OCI-LY7 (cell line): ENCODE measurements around the gene SLC8B1. TPM values are rescaled to one million over a fixed set of nuclear protein-coding genes. Genes with fewer than 3 reads are reported as not detected.

ENCODE experiments used
- BruUV-seq: library from RNA; stranded (reverse); fragments of 400-500 nt; replicated peaks from 2 replicates; lab custom pipeline; 2021; lab: Mats Ljungman, UMichigan
- CTCF ChIA-PET: fragments of 300-600 bp; sonication (Branson Sonifier 250); formaldehyde crosslinking; loops from one replicate; lab custom pipeline; 2022; ENCODE audit warnings: antibody characterized with exemption; ENCODE audit not compliant: unreplicated experiment; lab: Charles Lee
- POLR2A ChIA-PET: fragments of 300-600 bp; sonication (Branson Sonifier 250); formaldehyde crosslinking; loops from one replicate; lab custom pipeline; 2022; ENCODE audit warnings: antibody characterized with exemption; lab: Charles Lee
- DNase-seq: peaks from one replicate; pipeline ENCODE4 v3.0.0-alpha.2; 2015; ENCODE audit warnings: low spot score
- H2AFZ ChIP-seq: fragments of 200-600 bp; sonication (generic), shearing (Covaris generic); 2 replicates; pipeline ENCODE4 v1.6.1; 2014; ENCODE audit warnings: mild to moderate bottlenecking, antibody characterized with exemption, low read length, moderate library complexity
- H3K27ac ChIP-seq: fragments of 200-600 bp; sonication (generic); 2 replicates; pipeline ENCODE4 v1.5.1; 2014; ENCODE audit warnings: mixed run types, low read depth, mild to moderate bottlenecking, moderate library complexity, low read length, inconsistent platforms; ENCODE audit not compliant: poor library complexity, severe bottlenecking
- H3K36me3 ChIP-seq: fragments of 200-600 bp; sonication (generic); 2 replicates; pipeline ENCODE4 v1.6.1; 2014; ENCODE audit warnings: mild to moderate bottlenecking, antibody characterized with exemption, low read length, moderate library complexity, mixed read lengths; ENCODE audit not compliant: insufficient read depth
- H3K4me1 ChIP-seq: fragments of 200-600 bp; sonication (generic); 2 replicates; pipeline ENCODE4 v1.5.1; 2014; ENCODE audit warnings: mild to moderate bottlenecking, low read length; ENCODE audit not compliant: insufficient read depth, poor library complexity, severe bottlenecking
- H3K4me2 ChIP-seq: fragments of 200-600 bp; sonication (generic); 2 replicates; pipeline ENCODE4 v1.6.1; 2014; ENCODE audit warnings: mild to moderate bottlenecking, low read length
- H3K4me3 ChIP-seq: fragments of 200-600 bp; sonication (generic); 2 replicates; pipeline ENCODE4 v1.5.1; 2014; ENCODE audit warnings: mild to moderate bottlenecking, low read depth, low read length; ENCODE audit not compliant: poor library complexity, severe bottlenecking
- H3K79me2 ChIP-seq: fragments of 200-600 bp; sonication (generic); 2 replicates; pipeline ENCODE4 v1.6.1; 2016; ENCODE audit warnings: low read depth, mild to moderate bottlenecking, low read length, moderate library complexity, mixed read lengths; ENCODE audit not compliant: insufficient read depth
- H3K9me2 ChIP-seq: fragments of 200-600 bp; sonication (generic); 2 replicates; pipeline ENCODE4 v1.6.1; 2016; ENCODE audit warnings: mild to moderate bottlenecking, low read length, mixed read lengths; ENCODE audit not compliant: insufficient read depth
- H3K9me3 ChIP-seq: fragments of 200-600 bp; sonication (generic); 2 replicates; pipeline ENCODE4 v1.6.1; 2014; ENCODE audit warnings: mild to moderate bottlenecking, mixed run types, low read length, mixed read lengths
- H4K20me1 ChIP-seq: fragments of 200-600 bp; sonication (generic); 2 replicates; pipeline ENCODE4 v1.6.1; 2014; ENCODE audit warnings: mild to moderate bottlenecking, antibody characterized with exemption, low read length, moderate library complexity, mixed read lengths; ENCODE audit not compliant: insufficient read depth
- CTCF ChIP-seq: fragments of 200-600 bp; sonication (generic); conservative IDR thresholded peaks from 2 replicates; pipeline ENCODE4 v1.5.1; 2014; ENCODE audit warnings: mild to moderate bottlenecking, antibody characterized with exemption, low read length, moderate library complexity, mixed read lengths
- EZH2phosphoT487 ChIP-seq: fragments of 200-600 bp; sonication (generic); IDR thresholded peaks from 2 replicates; pipeline ENCODE4 v1.6.1; 2018; ENCODE audit warnings: low read depth, borderline replicate concordance, mild to moderate bottlenecking, mixed run types, antibody characterized with exemption, low read length, moderate library complexity, mixed read lengths
- intact Hi-C: fragments of 100-400 bp; cut with micrococcal nuclease; formaldehyde crosslinking; loops from one replicate; pipeline ENCODE4 v1.10.0; 2022; ENCODE audit not compliant: unreplicated experiment
- total RNA-seq, 2 experiments: library from RNA; depleted of rRNA in 1 of 2; stranded (reverse); fragments of >200 nt in 1 of 2; shearing (Covaris generic) in 1 of 2; gene quantifications; 2 replicates each; pipeline ENCODE4 v1.2.3, GENCODE V29; 2014 to 2022

The SLC8B1 gene
- total RNA-seq, 2 experiments from 2014 or later: 47.1 to 57.2 TPM

- CTCF ChIA-PET: no interaction called here
- no peak for DNase-seq
- POLR2A ChIA-PET: no interaction called here
- Histone ChIP-seq H3K4me1 (peaks cover 35% of the 10 kb centered on the region), H3K27ac (peak overlapping the region; percentile 42), H3K4me2 (peak overlapping the region; percentile 30), H3K79me2 (peaks cover 14% of the 10 kb centered on the region; the same call in 1 of the 2 replicates), H2AFZ (no peak overlapping the region), H4K20me1 (no peaks in the 10 kb centered on the region), H3K9me3 (no peaks in the 10 kb centered on the region), H3K36me3 (peaks cover 81% of the 10 kb centered on the region), H3K4me3 (no peak overlapping the region), H3K9me2 (no peaks in the 10 kb centered on the region)
- BruUV-seq: no TSS peak
- intact Hi-C loops: no loop called here
- TF ChIP-seq CTCF: no peak
- TF ChIP-seq EZH2phosphoT487: no peak
Measured at GRCh38 chr12:113260127-113260526, 74.8 kb downstream of the SLC8B1 start.

GRCh38 chr12:113257564-113257963, 77.3 kb downstream of the SLC8B1 start:
- ChIA-PET CTCF (no interaction called here), POLR2A (interaction anchor here (0.5 to 1.2 kb wide), 2 partner anchors 32 to 43 kb away, joined by 3 to 4 read pairs; no protein-coding TSS in a partner anchor)
- Histone ChIP-seq H3K4me3 (no peak overlapping the region), H3K36me3 (peaks cover 83% of the 10 kb centered on the region), H3K4me2 (no peak overlapping the region), H2AFZ (no peak overlapping the region), H3K4me1 (peaks cover 35% of the 10 kb centered on the region), H3K9me3 (no peaks in the 10 kb centered on the region), H4K20me1 (no peaks in the 10 kb centered on the region), H3K79me2 (peaks cover 13% of the 10 kb centered on the region; the same call in 1 of the 2 replicates), H3K9me2 (no peaks in the 10 kb centered on the region), H3K27ac (no peak overlapping the region)
- DNase-seq: no peak
- TF ChIP-seq EZH2phosphoT487 (no peak), CTCF (no peak)
- no TSS peak for BruUV-seq
- intact Hi-C loops: no loop called here

GRCh38 chr12:113254298-113254697, 80.6 kb downstream of the SLC8B1 start:
- H3K4me3 ChIP-seq: no peak overlapping the region
- peaks cover 4% of the 10 kb centered on the region; the same call in 1 of the 2 replicates for H3K79me2 ChIP-seq
- peaks cover 17% of the 10 kb centered on the region for H3K4me1 ChIP-seq
- H3K4me2 ChIP-seq: no peak overlapping the region
- peaks cover 81% of the 10 kb centered on the region for H3K36me3 ChIP-seq
- H3K9me3 ChIP-seq: no peaks in the 10 kb centered on the region
- H3K27ac ChIP-seq: no peak overlapping the region
- DNase-seq: no peak
- no TSS peak for BruUV-seq
- ChIA-PET POLR2A (interaction anchor here (0.6 to 1.9 kb wide), 3 partner anchors 20 to 153 kb away, joined by 4 to 5 read pairs (median 5); no protein-coding TSS in a partner anchor), CTCF (no interaction called here)
- H2AFZ ChIP-seq: no peak overlapping the region
- no peaks in the 10 kb centered on the region for H3K9me2 ChIP-seq
- no peaks in the 10 kb centered on the region for H4K20me1 ChIP-seq
- intact Hi-C loops: no loop called here
- no peak for TF ChIP-seq EZH2phosphoT487
- TF ChIP-seq CTCF: no peak
